Measurements from ENCODE around the gene BEX3.

GRCh38 chrX:103414561-103414960, 38.2 kb downstream of the BEX3 start:
- TF ChIP-seq, protein P1, sequence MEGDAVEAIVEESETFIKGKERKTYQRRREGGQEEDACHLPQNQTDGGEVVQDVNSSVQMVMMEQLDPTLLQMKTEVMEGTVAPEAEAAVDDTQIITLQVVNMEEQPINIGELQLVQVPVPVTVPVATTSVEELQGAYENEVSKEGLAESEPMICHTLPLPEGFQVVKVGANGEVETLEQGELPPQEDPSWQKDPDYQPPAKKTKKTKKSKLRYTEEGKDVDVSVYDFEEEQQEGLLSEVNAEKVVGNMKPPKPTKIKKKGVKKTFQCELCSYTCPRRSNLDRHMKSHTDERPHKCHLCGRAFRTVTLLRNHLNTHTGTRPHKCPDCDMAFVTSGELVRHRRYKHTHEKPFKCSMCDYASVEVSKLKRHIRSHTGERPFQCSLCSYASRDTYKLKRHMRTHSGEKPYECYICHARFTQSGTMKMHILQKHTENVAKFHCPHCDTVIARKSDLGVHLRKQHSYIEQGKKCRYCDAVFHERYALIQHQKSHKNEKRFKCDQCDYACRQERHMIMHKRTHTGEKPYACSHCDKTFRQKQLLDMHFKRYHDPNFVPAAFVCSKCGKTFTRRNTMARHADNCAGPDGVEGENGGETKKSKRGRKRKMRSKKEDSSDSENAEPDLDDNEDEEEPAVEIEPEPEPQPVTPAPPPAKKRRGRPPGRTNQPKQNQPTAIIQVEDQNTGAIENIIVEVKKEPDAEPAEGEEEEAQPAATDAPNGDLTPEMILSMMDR (conservative IDR thresholded peaks at IDR 0.05 in 1 of 2, IDR thresholded peaks at IDR 0.05 in 1 of 2; ENCODE audit: low read depth in 1 of 2, low read length in 2 of 2) = no peak
- TF ChIP-seq EZH2 (IDR thresholded peaks at IDR 0.05; ENCODE audit: low read length, missing control alignments) = no peak
